Stimulated activated CD4-positive, alpha-beta T cell treated with anti-CD3 and anti-CD28 coated beads, Interleukin-4, amount 100 ng/mL, for 48 hours (primary cell): ENCODE results near the gene IPPK.

ENCODE experiments used
- DNase-seq, 2 donors: peaks; one replicate each; pipeline ENCODE4 v3.0.0-alpha.2; 2020; ENCODE audit warnings: low read depth in 2 of 2

IPPK gene

DNA sequence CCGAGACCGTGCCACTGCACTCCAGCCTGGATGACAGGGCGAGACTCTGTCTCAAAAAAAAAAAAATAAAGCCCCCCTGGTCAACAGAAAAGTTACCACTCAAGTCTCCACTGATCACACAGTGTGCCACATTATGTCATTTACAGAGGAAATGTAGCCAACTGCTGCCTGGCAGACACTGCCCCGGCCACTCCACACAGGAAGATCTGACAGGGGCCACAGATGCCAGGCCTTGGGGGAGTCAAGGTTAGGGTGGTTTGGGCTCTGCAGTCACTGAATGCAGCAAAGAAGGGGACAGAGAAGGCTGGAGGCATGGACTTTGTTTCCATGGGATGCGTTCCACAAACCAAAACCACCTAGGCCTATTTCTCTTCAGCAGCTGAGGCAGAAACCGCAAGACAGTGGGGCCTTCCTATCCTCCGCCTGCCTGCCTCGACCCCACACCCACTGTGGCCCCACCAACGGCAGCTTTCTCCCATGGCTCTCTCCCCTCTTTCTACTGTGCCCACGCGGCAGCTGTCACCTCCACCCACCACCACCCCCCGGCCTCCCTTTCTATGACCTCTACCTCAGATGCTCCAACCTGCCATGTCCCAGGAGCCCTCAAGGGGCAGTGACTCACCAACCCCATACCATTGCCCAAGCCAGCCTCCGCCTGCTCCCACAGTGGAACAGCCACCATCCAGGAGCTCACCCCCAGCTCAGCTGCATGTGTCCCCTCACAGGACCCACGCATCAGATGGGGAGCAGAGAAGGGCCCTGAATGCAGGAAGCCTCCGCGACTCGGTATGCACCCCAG lies 12.4 kb downstream of the IPPK start:
- DNase-seq: no peak

- no peak for DNase-seq
Observed at GRCh38 chr9:92656537-92656925, 13.4 kb downstream of the IPPK start.

GRCh38 chr9:92655896-92656536 lies 13.9 kb downstream of the IPPK start:
- DNase-seq: no peak

- DNase-seq: no peak
Observed at GRCh38 chr9:92655366-92655765, 14.6 kb downstream of the IPPK start.

GRCh38 chr9:92654481-92655301 lies 15.2 kb downstream of the IPPK start:
- no peak for DNase-seq

GRCh38 chr9:92652461-92652860 lies 17.5 kb downstream of the IPPK start:
- DNase-seq: no peak

DNA sequence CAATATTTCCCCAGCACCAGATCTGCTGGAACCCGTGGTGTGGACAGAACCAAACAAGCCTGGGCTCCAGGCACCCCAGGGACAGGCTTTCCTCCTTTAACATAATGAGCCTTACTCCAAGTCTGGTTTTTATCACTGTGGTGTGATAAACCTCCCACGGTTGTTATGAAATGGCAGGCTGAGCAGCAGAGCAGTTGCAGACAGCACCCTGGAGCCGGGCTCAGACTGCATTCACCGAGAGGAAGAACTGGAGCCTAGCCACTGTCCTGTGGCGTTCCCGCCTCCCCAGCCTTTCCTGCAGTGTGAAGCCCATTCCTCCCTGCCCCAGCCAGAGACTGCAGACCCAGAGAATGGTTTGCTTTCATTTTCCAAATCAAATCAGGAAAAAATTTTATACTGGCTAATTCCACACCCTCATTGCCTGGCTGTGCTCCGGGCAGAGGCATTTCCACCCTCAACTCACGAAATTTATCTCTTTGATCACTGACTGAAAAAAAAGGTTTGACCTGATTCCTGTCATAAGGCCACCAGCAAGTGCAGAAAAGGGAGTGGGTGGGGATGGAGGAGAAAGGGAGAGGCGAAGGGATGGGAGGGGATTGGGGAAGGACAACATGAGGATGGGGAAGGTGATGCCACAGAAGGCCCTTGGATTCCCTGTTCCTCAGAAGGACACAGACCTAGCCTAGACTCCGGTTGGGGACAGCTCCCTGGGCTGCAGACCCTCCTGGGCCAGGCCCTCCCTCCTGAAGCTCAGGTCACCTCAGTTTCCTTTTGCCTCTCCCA lies 18.9 kb downstream of the IPPK start:
- DNase-seq: no peak

DNA sequence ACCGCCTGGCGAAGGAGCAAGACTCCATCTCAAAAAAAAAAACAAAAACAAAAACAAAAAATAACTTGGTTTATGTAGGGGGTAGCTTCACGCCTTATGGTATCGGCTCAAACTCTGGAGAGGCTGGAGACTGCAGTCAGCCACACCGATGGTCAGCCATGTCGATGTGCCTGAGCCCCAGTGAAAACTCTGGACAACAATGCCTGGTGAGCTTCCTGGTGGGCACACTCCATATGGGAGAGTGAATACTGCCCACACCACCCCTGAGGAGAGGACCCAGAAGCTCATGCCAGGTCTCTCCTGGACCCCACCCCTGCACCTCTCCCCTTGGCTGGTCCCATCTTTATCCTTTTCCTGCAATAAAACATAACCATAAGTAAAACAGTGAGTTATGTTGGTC lies 19.6 kb downstream of the IPPK start:
- no peak for DNase-seq

DNA sequence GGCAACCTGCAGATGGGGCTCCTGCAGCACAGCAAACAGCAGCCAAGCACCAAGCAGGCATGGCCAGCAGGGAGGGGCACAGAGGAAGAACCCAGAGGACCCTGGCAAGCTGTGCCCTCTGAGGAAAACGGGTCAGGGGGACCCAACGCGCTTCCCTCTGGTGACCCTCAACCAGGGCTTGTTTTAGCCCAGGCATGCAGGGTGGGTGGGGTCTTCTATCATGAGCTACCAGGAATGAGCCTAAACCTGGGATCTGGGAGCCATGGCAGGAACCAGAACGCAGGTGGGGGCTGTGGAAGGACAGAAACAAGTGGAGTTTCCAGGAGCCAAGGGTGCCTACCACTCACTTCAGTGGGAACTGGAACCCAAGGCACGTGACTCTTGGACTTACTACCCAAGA lies 20.9 kb downstream of the IPPK start:
- DNase-seq: no peak

- DNase-seq: no peak
Observed at GRCh38 chr9:92648474-92648971, 21.4 kb downstream of the IPPK start.

- no peak for DNase-seq
Observed at GRCh38 chr9:92647671-92648473, 22.1 kb downstream of the IPPK start.

DNA sequence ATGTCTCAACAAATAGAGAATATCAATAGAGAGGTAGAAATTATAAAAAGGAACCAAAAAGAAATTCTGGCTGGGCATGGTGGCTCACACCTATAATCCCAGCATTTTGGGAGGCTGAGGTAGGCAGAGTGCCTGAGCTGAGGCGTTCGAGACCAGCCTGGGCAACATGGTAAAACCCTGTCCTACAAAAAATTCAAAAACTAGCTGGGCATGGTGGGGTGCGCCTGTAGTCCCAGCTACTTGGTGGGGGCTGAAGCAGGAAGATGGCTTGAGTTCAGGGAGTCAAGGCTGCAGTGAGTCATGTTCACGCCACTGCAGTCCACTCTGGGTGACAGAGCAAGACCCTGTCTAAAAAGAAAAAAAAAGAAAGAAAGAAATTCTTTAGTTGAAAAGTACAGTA lies 24.9 kb downstream of the IPPK start:
- DNase-seq: no peak

DNA sequence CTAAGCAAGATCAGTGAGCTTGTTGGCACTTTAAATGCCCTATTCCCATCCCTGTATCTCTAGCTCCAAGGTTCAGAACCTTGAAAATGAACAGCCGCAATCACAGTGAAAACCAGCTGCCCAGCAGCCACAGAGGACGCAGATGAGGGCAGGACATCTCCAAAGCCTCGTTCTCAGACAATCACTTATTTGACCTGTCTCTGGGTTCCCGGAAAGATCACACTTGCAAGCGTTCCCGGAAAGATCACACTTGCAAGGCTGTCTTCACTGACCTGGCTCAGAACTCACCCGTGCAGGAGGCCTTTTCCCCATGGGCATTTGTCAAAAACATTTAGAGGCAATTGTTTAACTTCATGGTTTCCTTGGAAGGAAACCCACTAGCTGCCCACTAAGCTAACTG lies 25.7 kb downstream of the IPPK start:
- no peak for DNase-seq

DNA sequence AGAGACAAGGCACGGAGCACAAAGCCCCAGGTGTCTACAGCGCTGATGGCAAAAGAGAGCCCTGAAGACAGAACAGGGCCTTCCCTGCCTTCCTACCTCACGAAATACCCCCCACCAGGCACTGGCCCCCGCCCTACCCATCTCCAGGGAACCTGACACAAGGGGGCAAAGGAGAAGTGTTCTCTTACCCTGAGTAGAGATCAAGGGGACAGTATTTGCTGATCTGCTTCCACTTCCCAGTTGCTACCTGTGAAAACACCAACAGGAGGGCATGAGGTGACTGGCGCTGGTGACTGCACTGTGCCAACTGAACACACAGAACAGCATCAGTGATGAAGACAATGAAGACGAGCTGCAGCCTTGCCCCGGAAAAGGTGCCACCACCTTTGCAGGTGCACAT lies 27.4 kb downstream of the IPPK start:
- no peak for DNase-seq

DNA sequence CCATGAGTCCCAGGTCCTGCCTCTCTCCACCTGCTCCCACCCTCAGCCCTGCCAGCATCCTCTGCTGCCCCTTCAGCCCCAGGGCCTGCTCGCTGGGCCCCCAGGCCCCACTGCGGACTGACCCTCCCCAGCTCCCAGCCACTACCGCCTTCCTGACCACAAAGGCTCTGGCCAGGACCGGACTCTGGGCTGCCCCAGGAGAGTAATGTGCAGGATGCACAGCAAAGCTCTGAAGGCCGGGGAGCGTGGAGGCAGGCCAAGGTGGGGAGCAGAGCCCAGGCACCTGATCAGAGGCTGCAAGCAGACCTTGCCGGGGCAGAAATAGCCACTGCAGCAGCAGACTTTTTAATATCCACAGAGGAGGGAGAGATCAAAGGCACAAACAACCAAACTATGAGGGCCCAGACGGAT lies 27.9 kb downstream of the IPPK start:
- DNase-seq: no peak

- no peak for DNase-seq
Observed at GRCh38 chr9:92641092-92641809, 28.7 kb downstream of the IPPK start.

DNA sequence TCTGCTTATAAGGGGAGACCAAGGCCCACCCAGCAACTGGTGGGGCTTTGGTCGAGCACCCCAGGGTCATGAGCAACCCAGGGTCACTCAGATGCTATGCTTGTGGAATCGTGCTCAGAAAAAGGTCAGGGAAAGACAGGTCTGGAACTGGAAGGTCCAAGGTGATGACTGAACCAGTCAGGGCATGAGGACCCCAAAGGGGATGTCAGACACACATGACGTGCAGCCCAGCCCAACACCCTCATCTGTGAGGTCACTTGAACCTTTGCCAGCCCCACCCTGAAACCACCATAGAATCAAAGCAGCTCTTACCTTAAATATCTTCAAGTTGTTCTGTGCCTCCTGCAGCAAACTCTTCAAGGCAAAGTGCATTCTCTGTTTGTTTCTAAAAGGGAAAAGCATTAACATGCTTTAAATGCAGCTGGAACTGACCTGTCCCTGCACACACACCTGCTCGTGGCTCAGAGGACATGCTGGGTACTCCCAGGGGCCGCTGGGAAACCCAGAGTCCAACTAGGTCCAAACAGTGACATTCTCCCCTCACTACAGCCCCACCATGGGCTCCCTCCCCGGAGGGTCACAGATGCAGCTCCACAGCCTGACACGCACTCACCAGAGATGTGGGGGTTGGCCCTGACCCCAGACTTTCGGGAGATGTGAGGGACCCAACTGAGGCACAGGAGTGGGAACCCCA lies 29.4 kb downstream of the IPPK start:
- no peak for DNase-seq

DNA sequence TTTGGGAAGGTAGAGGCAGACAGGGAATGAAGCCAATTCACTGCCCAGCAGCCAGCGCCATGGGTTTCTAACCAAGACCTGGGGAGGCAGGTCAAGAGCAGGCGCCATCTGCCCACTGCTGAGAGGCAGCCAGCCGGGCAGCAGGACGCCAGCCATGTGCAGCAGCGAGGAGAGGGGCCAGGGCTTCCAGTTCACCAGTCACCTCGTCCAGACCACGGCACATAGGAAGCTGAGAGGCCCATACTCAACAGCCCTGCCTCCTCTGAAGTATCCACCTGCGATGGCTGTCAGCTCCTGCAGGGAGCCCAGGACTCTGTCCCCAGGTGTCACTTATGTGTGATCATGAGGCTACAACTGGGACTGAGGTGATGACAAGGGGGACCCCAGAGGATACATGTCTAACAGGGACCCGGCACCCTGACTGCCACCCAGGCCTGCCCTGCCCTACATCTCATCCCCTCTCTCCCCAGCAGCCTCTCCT lies 30.1 kb downstream of the IPPK start:
- no peak for DNase-seq

GRCh38 chr9:92639124-92639523 lies 30.8 kb downstream of the IPPK start:
- no peak for DNase-seq
